Stimulated activated naive CD4-positive, alpha-beta T cell treated with Interleukin-2 at 50 U/mL for 16 hours (primary cell): ENCODE results near the gene SLC7A10.

Experiments used
- DNase-seq: peaks from one replicate; lab custom pipeline; 2025; lab: John Stamatoyannopoulos, UW

The SLC7A10 gene

DNA sequence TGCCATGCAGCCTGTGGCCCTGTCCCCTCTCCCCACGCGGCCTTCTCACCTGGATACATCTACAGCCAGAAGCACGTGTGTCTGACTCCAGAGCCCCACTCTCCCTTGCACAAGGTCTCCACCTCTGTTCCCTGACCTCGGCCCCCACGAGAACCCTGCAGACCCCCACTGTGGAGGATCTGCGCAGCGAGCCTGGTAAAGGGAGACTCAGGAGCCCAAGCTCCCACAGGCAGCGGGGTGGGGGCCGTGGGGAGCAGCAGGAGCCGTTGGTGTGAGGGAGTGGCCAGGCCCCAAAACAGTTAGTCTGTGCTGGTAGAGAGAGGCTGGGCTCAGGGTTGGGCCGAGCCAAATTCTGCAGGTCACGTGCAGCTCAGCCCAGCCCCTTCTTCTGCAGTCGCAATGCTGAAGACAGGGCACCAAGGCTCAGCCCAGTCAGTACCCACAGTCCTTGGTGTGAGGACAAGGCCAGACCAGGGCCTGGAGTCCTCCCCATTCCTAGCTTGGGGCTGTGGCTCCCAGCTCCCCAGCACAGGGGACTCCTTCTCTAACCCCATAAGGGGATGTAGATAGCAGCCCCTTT is 28.7 kb upstream of the SLC7A10 start:
- no peak for DNase-seq

DNA sequence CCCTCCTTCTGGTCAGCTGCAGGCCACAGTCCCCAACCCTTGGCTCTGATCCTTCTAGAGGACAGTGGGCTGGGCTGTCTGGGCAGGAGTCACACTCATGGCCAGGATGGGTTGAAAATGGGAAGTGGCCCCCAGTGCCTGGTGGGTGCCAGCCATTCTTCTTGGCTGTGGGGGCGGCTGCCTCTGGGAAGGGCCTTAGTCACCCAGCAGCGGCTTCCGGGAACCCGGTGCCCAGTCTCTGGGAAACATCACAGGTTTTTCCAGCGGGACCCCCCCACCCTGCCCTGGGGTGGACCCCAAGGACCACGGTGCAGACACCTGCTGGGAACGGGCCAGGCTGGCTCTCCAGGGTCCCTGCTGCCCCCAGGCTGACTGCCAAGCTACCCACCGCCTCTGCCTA is 27.3 kb upstream of the SLC7A10 start:
- DNase-seq = no peak

GRCh38 chr19:33252418-33252962 is 26.8 kb upstream of the SLC7A10 start:
- DNase-seq = no peak

DNA sequence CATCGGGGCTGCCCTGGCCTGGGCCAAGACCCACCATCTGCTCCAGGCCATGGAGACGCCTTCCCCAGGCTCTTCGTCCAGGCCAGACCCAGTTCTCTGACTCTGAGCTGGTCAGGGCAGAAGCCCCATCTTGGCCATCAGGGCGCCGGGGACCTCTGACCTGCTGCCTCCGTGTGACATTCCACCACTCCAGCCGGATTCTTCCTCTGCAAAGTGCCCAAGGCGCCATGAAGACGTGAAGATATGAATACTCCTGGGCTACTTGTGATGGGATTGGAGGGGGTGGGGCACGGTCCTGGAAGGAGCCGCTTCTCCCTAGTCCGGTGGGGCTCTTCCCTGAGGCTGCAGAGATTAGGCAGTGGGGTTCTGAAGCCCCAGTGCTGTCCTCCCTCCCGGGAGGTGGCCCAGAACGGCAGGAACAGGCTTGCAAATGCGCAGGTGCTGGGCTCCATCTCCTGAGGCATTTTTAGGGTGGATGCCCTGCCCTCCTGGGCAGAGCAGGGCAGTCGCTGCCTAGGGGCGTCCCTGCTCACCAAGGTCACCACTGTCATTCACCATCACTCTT is 26.0 kb upstream of the SLC7A10 start:
- no peak for DNase-seq

DNA sequence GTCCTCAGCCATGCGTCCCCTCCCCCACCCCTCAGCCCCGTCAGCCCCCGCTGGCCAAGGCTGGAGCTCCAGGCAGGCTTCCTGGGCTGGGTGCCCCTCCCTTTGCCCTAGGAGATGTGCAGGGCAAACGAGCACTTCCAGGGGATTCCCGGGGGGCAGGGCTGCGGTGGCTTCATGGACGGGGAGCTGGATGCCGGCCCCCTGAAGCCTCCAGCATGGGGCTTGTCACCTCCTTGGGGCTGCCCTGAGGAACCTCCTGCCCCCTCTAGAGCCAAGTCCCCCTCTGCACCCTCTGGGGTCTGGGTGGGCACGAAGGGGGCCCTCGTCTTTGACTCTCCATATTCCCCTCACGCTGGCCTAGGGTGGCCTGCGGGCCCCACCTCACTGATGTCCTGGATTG is 25.4 kb upstream of the SLC7A10 start:
- DNase-seq = no peak

- DNase-seq = no peak
Measured at GRCh38 chr19:33250500-33250899, 24.9 kb upstream of the SLC7A10 start.

DNA sequence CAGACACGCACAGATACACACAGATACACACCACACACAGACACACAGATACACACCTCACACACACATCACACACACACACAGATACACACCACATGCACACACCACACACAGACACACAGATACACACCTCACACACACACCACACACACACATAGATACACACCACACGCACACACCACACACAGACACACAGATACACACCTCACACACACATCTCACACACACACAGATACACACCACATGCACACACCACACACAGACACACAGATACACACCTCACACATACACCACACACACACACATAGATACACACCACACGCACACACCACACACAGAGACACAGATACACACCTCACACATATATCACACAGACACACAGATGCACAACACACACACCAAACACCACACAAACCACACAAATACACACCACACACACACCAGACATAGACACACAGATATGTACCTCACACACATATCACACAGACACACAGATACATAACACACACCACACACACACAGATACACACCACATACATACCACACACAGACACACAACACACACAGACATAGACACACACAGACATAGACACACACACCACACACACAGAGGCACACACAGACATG is 24.2 kb upstream of the SLC7A10 start:
- DNase-seq = no peak

DNA sequence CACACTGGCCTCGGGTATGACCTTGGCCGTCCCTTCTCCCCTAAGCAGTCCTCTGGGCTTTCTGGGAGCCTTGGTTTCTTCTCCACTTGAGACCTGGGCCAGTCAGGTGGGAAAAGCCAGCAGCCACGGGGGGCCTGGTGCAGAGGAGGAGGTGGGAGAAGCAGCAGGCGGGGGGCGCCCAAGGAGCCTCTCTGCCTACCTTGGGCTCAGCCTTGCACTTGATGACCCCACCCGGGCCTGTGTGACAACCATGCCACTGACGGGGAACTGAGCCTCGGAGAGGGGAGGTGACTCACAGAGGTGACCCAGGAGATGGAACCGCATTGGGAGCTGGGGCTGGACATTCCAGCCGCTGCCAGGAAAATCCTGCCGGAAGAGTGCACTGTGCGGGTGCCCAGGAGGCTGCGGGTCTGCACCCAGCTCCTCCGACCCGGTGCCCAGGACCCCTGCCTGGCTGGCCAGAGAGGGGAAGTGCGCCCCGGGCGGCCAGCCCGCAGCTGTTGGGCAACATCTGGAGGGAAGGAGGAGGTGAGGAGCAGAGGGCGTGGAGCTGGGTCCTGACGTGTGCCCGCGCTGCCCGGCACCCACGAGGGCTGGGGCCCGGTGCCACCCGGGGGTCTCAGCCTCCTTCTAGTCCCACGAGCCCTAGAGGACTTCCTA is 23.4 kb upstream of the SLC7A10 start:
- DNase-seq = no peak

DNA sequence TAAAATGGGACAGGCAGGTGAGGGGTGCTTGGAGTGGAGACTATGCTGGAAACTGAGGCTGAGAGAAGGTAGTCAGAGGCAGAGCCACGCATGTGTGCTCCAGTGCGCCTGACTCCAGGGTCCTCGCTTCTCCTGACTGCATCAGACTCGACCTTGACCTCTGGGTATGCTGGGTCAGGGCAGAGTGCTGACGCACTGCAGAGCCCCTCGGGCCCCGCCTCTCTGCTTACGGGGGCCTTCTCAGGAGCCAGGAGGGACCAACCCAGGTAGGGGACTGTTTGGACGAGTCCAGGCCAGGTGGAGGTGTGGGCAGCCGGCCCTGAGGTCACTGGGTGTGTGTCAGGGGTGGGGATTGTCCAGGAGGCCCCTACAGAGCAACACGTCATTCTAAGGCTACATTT is 22.9 kb upstream of the SLC7A10 start:
- DNase-seq = no peak

GRCh38 chr19:33248104-33248503 is 22.5 kb upstream of the SLC7A10 start:
- no peak for DNase-seq

DNA sequence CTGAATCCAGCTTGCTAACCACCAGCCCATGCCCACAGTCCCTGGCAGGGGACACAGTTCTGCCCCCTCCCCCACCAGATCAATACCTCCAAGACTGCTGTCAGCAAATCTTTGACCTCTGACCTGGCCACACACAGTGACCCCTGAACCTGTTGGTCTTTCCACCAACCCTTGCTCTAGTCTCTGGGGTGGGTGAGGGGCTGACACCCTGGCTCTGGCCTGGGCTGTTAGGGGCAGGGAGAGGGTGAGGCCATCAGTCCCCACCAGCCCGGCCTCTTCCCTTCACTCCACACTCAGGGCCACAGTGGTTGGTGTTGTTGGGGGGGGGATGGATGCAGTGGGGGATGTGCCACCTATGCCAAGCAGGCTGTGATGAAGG is 21.8 kb upstream of the SLC7A10 start:
- no peak for DNase-seq

DNA sequence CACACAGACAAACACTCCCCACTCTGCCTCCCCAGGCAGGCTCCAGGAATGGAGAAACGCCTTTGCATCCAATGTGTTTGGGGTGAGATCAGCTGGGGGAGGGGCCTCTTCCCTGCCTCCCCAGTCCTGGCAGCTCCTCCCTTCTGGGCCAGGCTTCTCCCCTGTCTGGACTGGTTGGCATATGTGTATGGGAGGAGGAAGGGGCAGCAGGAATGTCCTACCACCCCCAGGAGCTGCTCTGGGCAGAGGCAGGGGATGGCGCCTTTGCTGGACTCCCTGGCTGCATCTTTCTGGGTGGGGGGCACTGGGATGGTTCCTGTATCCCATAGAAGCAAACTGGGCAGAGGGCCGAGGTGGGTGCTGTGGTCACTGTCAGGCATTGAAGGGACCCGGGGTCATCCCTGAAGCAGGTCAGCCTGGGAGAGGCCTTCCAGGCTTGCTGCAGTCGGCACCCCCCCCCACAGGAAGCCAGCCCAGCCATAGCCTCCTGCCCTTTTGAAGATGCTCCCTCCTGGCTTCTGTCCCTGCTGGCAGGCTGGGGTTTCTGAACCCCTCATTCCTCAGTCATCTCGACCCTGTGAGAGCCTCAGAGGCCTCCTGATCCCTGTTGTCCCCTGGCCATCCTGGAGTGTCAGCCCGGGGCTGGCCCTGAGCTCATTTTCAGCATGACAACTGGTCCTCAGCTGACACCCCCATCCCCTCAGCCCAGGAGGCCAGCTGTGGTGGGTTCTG is 21.2 kb upstream of the SLC7A10 start:
- no peak for DNase-seq

GRCh38 chr19:33245948-33246708 is 20.5 kb upstream of the SLC7A10 start:
- no peak for DNase-seq

- no peak for DNase-seq
Measured at GRCh38 chr19:33242911-33243310, 17.3 kb upstream of the SLC7A10 start.

GRCh38 chr19:33242131-33242530 is 16.5 kb upstream of the SLC7A10 start:
- no peak for DNase-seq

DNA sequence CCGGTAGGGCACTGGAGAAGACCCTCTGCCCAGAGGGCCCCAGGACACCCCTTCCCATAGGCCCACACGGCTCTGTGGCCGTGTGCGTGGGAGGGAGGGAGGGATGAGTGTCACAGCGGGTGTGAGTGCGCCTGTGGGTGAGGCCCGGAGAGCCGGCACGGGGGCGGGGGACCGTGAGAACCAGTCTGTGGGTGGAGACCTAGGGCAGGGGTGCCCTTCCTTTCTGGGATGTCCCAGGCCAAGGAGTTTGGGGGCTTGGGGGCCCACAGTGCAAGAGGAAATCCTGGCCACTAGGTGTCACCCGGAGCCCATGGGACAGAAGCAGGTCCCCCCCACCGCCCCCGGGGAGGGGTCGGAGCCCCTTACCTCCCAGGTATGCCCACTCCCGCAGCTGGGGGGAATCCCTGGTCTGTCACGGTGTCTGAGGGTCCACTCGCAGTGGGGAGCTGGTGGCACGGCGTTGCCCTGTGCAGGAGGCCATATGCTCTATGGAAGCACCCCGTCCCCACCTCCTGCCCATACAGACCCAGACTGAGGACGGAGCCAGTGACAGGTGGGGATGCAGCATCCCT is 16.0 kb upstream of the SLC7A10 start:
- DNase-seq = peak; percentile 18

- no peak for DNase-seq
Measured at GRCh38 chr19:33241091-33241529, 15.5 kb upstream of the SLC7A10 start.

GRCh38 chr19:33240181-33240771 is 14.6 kb upstream of the SLC7A10 start:
- no peak for DNase-seq

- no peak for DNase-seq
Measured at GRCh38 chr19:33239223-33239975, 13.7 kb upstream of the SLC7A10 start.
